LNCAP (cell line): ENCODE data around the gene GFI1B.

Experiments used
- TF ChIP-seq, protein P1 (sequence below): fragments of 450-650 bp; IDR thresholded peaks from 2 replicates; pipeline ENCODE4 v1.5.1; 2017; ENCODE audit warnings: mild to moderate bottlenecking

Gene GFI1B

DNA sequence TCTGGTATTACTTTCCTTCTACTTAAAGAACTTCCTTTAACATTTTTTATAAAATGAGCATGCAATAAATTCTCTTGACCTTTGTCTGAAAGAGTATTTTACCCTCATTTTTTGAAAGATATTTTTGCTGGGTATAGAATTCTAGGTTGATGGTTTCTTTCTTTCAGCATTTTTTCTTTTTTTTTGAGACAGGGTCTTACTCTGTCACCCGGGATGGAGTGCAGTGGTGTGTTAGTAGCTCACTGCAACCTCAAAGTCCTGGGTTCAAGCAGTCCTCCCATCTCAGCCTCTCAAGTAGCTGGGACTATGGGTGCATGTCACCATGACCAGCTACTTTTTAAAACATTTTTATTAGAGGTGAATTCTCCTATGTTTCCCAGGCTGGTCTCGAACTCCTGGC is 23.4 kb upstream of the GFI1B start:
- TF ChIP-seq, protein P1, sequence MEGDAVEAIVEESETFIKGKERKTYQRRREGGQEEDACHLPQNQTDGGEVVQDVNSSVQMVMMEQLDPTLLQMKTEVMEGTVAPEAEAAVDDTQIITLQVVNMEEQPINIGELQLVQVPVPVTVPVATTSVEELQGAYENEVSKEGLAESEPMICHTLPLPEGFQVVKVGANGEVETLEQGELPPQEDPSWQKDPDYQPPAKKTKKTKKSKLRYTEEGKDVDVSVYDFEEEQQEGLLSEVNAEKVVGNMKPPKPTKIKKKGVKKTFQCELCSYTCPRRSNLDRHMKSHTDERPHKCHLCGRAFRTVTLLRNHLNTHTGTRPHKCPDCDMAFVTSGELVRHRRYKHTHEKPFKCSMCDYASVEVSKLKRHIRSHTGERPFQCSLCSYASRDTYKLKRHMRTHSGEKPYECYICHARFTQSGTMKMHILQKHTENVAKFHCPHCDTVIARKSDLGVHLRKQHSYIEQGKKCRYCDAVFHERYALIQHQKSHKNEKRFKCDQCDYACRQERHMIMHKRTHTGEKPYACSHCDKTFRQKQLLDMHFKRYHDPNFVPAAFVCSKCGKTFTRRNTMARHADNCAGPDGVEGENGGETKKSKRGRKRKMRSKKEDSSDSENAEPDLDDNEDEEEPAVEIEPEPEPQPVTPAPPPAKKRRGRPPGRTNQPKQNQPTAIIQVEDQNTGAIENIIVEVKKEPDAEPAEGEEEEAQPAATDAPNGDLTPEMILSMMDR = no peak

DNA sequence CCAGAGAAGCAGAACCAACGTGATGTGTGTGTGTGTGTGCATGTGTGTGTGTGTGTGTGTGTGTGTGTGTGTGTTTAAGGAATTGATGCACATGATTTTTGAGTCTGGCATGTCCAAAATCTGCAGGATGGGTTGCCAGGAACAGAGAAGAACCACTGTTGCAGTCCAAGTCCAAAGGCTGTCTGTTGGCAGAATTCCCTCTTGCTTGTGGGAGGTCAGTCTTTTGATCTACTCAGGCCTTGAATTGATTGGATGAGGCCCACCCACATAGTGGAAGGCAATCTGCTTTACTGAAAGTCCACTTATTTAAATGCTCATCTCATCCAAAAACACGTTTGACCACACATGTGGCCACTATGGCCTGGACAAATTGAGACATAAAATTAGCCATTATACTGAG is 22.7 kb upstream of the GFI1B start:
- TF ChIP-seq, protein P1 = no peak

DNA sequence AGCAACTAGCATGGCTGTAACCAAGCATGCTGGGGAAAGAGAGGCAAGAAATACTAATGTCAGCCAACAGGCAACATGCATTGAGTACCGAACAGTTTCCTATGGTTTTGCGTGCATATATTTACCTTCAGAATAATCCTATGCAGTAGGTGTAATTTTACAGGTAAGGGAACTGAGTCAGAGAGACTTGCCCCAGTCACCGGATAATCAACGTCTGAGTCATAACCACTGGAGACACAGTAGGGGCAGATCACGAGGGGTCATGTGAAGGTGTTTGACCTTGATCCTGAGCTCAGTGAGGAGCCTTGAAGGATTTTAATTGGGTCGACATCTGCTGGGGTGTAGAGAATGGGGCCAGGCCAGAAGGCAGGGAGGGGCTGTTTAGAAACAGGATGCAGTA is 20.7 kb upstream of the GFI1B start:
- TF ChIP-seq, protein P1 = no peak

DNA sequence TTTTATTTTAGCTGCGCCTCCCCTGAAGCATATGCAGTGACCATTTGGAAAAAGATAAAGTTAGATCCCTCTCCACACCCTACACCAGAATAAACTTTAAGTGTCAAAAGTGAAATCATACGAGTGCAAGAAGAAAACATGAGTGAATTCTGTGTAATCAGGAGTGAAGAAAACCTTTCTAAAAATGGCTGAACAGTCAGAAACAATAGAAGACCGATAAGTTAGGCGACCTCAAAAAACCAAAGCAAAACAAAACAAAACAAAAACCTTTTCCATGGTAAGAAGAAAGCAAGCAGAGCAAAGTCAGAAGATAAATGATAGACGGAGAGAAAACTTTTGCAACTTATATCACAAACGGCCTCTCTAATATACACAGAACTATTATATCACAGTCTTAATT is 17.5 kb upstream of the GFI1B start:
- TF ChIP-seq, protein P1 = no peak

DNA sequence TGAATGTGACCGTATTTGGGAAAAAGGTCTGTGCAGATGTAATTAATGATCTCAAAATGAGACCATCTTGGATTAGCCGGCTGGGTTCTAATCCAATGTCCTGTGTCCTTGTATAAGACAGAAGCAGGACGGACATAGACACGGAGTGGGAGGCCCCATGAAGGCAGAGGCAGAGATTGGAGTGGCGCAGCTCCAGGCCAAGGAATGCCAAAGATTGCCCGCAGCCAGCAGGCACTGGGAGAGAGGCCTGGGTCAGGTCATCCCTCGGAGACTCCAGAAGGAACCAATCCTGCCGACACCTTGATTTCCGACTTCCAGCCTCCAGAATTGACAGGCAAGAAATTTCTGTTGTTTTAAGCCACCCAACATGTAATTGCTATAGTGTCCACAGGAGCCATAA is 13.0 kb upstream of the GFI1B start:
- TF ChIP-seq, protein P1 = no peak

DNA sequence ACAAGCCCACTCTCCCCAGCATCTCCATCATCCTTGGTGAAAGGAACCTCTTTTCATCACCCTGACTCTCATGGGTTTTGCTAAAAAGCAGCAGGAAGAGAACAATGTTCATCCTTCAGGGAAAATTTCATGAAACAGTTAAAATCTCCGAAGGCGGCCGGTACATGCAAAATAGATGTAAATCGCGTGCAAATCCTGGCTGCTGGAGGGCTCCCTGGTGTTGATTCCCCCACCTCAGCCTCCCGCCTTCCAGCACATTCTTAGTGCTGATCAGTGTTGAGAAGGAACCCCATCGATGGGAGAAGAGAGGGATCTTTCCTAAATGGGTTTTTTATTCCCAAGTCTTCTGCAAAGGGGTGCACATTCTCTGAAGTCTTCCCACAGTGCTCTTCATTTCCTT is 8.7 kb upstream of the GFI1B start:
- TF ChIP-seq, protein P1 = no peak

DNA sequence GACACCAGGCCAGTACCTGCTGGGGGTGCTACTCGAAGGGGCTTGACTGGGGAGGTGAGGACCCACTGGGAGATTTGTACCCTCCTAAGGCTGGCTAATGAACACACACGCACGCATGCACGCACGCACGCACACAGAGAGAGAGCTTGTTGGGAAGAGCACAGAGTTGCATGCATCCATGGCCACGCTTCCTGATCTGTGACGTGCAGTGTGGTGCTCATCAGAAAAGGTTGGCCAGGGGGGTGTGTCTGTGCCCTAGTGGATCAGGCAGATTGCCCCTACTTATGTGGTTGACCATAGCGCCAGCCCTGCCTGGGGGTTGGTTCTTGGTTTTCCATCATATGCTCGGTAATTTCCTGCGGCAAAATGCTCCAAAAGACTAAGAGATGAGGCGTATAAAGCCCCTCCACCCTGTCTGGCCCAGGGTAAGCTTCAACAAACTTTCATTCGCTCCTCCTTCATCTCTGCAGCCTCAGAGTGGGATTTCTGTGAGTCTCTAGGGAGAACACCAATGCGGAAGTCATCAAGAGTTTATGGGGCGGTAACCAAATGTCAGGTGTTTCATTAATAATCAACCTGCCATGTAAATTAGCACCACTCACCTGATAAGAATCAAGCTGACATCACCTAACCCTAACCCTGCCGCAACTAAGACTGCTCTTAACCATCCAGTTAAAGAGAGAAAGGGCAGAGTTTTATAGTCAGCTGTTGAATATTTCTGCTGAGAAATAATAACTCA is 8.0 kb upstream of the GFI1B start:
- TF ChIP-seq, protein P1 = no peak

DNA sequence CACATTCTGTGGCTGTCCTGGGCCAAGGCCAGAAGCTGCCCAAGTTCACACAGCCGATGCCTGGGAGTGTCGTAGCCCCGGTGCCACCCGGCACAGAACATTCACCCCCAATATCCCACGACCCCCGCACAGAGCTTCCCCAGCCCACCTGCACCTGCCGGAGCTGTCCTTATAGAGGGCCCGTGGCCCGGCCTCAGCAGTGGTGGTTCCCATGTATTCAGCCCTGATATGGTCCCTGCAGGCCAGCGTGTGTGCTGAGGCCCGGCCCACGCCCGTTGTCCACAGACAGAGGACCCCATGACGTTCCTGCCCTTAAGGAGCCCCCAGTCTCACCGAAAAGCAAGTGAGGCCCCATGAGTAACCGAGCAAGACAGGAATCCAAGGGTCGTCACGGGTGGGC is 5.3 kb upstream of the GFI1B start:
- TF ChIP-seq, protein P1 = no peak
